Endothelial cell (in vitro differentiated cells): Measurements from ENCODE around the gene PPP4R3B. TPM values are rescaled to one million over a fixed set of nuclear protein-coding genes. Genes with fewer than 3 reads are reported as not detected.
A peak's percentile ranks its signal among the peaks of the same experiment; 100 is the strongest.

Experiments
- DNase-seq: peaks from one replicate; pipeline ENCODE4 v3.0.0; 2021; ENCODE audit warnings: low spot score
- H3K27ac Mint-ChIP-seq: one replicate; pipeline ENCODE4 v1.8.0; 2021; ENCODE audit warnings: mixed read lengths, inconsistent platforms; ENCODE audit not compliant: unreplicated experiment
- H3K27me3 Mint-ChIP-seq: one replicate; pipeline ENCODE4 v1.8.0; 2021; ENCODE audit warnings: mild to moderate bottlenecking, moderate library complexity, mixed read lengths, inconsistent platforms; ENCODE audit not compliant: unreplicated experiment
- H3K36me3 Mint-ChIP-seq: one replicate; pipeline ENCODE4 v1.8.0; 2021; ENCODE audit warnings: mild to moderate bottlenecking, low read depth, mixed read lengths, inconsistent platforms; ENCODE audit not compliant: unreplicated experiment
- H3K4me1 Mint-ChIP-seq: one replicate; pipeline ENCODE4 v1.8.0; 2021; ENCODE audit warnings: mild to moderate bottlenecking, mixed read lengths, inconsistent platforms; ENCODE audit not compliant: unreplicated experiment
- H3K4me3 Mint-ChIP-seq: one replicate; pipeline ENCODE4 v1.8.0; 2021; ENCODE audit warnings: mild to moderate bottlenecking, mixed read lengths, inconsistent platforms; ENCODE audit not compliant: unreplicated experiment
- H3K9me3 Mint-ChIP-seq: one replicate; pipeline ENCODE4 v1.8.0; 2021; ENCODE audit warnings: mixed read lengths, inconsistent platforms; ENCODE audit not compliant: unreplicated experiment
- total RNA-seq: library from RNA; stranded (reverse); fragmentation: NEBNext Ultra II Directional; extraction: Animal tissue kit (Norgen Biotek cat#: 25700); gene quantifications from one replicate; pipeline ENCODE4 v1.2.1, GENCODE V29; 2021; ENCODE audit not compliant: unreplicated experiment
- TF ChIP-seq, protein P1 (sequence below): fragments of 200-600 bp; sonication (generic); IDR thresholded peaks from one replicate; pipeline ENCODE4 v1.5.0; 2021; ENCODE audit warnings: antibody characterized with exemption; ENCODE audit not compliant: unreplicated experiment

Gene PPP4R3B
- total RNA-seq, 1 donor from 2014 or later = 33.0 TPM

DNA sequence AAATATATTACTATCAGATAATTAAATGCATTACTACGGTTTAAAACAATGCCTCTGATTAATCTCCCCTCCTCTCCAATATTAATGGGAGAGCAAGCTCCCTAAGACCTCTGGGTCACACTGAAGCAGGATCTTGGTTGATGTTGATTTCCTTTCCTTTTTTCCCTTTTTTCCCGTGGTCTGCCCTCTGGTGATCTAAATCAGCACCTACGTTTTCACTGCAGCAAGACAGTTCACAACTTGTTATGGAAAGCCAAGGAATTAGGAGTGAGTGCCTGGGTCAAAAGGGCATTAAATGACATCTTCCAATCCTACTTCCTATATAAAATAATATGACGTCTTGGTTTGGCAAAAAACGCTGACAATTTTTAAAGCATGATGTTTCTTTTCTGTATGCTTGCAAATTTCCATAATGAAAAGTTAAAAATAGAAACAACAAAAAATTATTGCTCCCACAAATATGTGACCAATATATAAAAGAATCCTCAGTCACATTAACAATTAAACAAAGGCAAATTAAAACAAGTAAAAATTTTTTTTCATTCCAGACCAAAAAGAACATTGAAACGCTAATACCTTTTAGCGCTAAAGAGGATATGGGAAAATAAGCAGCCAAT is 105.8 kb downstream of the PPP4R3B start:
- Mint-ChIP-seq H3K27me3 (peaks cover 2% of the 10 kb centered on the region), H3K36me3 (no peaks in the 10 kb centered on the region), H3K4me3 (no peak overlapping the region), H3K9me3 (no peaks in the 10 kb centered on the region), H3K27ac (no peak overlapping the region), H3K4me1 (no peaks in the 10 kb centered on the region)
- DNase-seq = peak; percentile 40
- TF ChIP-seq, protein P1, sequence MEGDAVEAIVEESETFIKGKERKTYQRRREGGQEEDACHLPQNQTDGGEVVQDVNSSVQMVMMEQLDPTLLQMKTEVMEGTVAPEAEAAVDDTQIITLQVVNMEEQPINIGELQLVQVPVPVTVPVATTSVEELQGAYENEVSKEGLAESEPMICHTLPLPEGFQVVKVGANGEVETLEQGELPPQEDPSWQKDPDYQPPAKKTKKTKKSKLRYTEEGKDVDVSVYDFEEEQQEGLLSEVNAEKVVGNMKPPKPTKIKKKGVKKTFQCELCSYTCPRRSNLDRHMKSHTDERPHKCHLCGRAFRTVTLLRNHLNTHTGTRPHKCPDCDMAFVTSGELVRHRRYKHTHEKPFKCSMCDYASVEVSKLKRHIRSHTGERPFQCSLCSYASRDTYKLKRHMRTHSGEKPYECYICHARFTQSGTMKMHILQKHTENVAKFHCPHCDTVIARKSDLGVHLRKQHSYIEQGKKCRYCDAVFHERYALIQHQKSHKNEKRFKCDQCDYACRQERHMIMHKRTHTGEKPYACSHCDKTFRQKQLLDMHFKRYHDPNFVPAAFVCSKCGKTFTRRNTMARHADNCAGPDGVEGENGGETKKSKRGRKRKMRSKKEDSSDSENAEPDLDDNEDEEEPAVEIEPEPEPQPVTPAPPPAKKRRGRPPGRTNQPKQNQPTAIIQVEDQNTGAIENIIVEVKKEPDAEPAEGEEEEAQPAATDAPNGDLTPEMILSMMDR = no peak

DNA sequence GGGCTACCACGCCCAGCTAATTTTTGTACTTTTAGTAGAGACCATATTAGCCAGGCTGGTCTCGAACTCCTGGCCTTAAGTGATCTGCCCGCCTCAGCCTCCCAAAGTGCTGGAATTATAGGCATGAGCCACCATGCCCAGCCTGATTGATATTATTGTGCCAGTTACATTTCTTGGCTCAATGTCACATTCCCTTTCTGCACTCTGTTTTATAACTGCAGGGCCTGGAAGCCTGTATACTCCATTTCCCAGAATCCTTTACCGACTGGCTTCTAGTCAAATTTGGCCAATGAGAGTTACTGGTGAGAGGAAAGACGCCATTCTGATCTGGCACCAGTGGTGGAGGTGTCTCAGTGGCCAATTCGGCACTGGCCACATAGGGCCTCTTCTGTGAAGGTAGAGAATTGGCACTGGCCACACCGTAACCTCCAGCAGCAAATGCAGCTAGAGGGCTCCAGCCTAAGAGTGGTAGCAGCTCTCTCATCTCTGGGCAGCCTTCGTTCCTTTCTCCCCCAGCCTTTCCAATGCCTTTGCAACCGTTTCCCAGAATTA is 114.8 kb downstream of the PPP4R3B start:
- Mint-ChIP-seq H3K4me3 (no peak overlapping the region), H3K36me3 (no peaks in the 10 kb centered on the region), H3K27me3 (no peaks in the 10 kb centered on the region), H3K4me1 (no peaks in the 10 kb centered on the region), H3K9me3 (no peaks in the 10 kb centered on the region), H3K27ac (no peak overlapping the region)
- TF ChIP-seq, protein P1 = no peak
- DNase-seq = no peak

DNA sequence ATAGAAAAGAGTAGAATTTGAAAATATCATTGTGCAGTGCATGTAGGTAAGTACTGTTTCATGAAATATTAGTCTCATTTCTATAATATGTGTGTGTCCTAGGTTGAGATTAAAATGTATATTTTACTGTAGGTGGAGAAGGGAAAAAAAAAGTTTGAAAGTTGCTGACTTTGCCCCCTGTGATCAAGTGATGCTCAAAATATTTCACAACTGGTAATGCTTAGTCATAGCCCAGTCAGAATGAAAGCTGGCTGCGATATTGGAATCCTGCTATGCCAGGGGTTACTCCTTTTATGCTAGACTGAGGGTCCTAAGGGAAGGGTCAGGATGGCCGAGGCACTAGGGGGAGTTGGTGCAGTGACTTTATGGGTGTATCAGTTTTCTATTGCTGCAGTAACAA is 117.4 kb downstream of the PPP4R3B start:
- DNase-seq = no peak
- Mint-ChIP-seq H3K36me3 (no peaks in the 10 kb centered on the region), H3K9me3 (no peaks in the 10 kb centered on the region), H3K4me3 (no peak overlapping the region), H3K27me3 (no peaks in the 10 kb centered on the region), H3K4me1 (no peaks in the 10 kb centered on the region), H3K27ac (no peak overlapping the region)
- TF ChIP-seq, protein P1 = no peak

DNA sequence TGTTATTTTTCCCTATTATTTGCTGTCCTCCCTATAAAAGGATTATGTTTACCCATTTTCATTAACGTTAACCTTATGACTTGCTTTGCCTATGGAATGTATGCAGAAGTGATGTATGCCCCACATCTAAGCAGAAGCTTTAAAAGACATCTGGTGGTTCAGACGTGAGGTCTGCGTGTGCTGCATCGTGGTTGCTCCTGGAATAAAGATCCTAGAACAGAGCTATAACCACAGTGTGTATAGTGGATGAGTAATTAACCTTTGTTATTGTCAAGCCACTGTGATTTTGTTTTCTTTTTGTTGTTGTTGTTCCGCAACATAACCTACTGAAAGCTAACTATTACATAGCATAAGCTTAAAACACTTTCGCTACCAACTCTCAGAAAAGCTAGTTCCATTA is 118.8 kb downstream of the PPP4R3B start:
- Mint-ChIP-seq H3K9me3 (no peaks in the 10 kb centered on the region), H3K27ac (no peak overlapping the region), H3K4me3 (no peak overlapping the region), H3K27me3 (no peaks in the 10 kb centered on the region), H3K4me1 (no peaks in the 10 kb centered on the region), H3K36me3 (no peaks in the 10 kb centered on the region)
- no peak for DNase-seq
- TF ChIP-seq, protein P1 = no peak

Other genes with a start within 250 kb of the PPP4R3B start
- 98.7 TPM for gene CCDC88A, start 197.8 kb downstream of the PPP4R3B start, total RNA-seq
- 14.4 TPM for gene CFAP36, start 97.9 kb downstream of the PPP4R3B start, total RNA-seq
- 24.9 TPM for gene PNPT1, start 76.2 kb upstream of the PPP4R3B start, total RNA-seq